GM21619 (cell line): ENCODE measurements around the gene NRROS.

Source experiments
- ATAC-seq: cut with Tn5 transposase; IDR thresholded peaks from one replicate; pipeline ENCODE4 v1.9.1; 2021; ENCODE audit not compliant: unreplicated experiment

NRROS gene

GRCh38 chr3:196645897-196646665 lies 6.6 kb downstream of the NRROS start:
- no peak for ATAC-seq

- ATAC-seq = no peak
Measured at GRCh38 chr3:196646666-196647216, 7.2 kb downstream of the NRROS start.

GRCh38 chr3:196650740-196651311 lies 11.3 kb downstream of the NRROS start:
- no peak for ATAC-seq

GRCh38 chr3:196651819-196652218 lies 12.3 kb downstream of the NRROS start:
- no peak for ATAC-seq

- ATAC-seq = no peak
Measured at GRCh38 chr3:196652961-196653795, 13.7 kb downstream of the NRROS start.

GRCh38 chr3:196654006-196654734 lies 14.7 kb downstream of the NRROS start:
- no peak for ATAC-seq

GRCh38 chr3:196654735-196655090 lies 15.2 kb downstream of the NRROS start:
- ATAC-seq = no peak

- ATAC-seq = no peak
Measured at GRCh38 chr3:196655496-196655895, 16.0 kb downstream of the NRROS start.

- no peak for ATAC-seq
Measured at GRCh38 chr3:196656213-196656612, 16.7 kb downstream of the NRROS start.

GRCh38 chr3:196659901-196660351 lies 20.4 kb downstream of the NRROS start:
- ATAC-seq = no peak

GRCh38 chr3:196660381-196661166 lies 21.1 kb downstream of the NRROS start:
- no peak for ATAC-seq

GRCh38 chr3:196661400-196661799 lies 21.9 kb downstream of the NRROS start:
- ATAC-seq = no peak

GRCh38 chr3:196662033-196662432 lies 22.5 kb downstream of the NRROS start:
- ATAC-seq = no peak

- no peak for ATAC-seq
Measured at GRCh38 chr3:196662711-196663571, 23.4 kb downstream of the NRROS start.

GRCh38 chr3:196666001-196666867 lies 26.7 kb downstream of the NRROS start:
- ATAC-seq = no peak

GRCh38 chr3:196667056-196667825 lies 27.7 kb downstream of the NRROS start:
- ATAC-seq = no peak

GRCh38 chr3:196670339-196670738 lies 30.8 kb downstream of the NRROS start:
- ATAC-seq = no peak
